ENCODE data around the gene NFATC2. TPM values are rescaled to one million over a fixed set of nuclear protein-coding genes. Genes with fewer than 3 reads are reported as not detected.

Gene NFATC2
- polyA plus RNA-seq, 1 experiment, result 0.21 TPM

DNA sequence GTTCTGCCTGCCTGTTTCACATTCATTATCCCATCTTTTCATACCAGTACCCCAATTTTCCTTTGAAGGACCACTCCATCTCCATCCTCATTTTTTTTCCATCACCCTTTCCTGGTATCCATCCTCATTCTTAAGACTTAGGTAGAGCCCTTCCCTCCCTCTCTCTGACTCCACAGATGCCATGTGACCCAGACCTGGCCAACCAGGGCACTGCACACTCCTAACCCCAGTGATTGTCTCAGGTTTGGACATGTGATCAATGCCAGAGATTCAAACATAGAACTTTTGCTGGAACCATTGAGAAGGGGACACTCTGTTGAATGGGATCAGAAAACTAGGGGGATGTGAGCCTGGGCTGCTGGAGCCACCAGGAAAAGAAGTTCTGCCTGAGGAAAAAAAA is 39.1 kb upstream of the NFATC2 start:
- ChIA-PET CTCF (interaction anchor here (0.9 to 1.7 kb wide), 3 partner anchors 9 to 42 kb away, joined by 3 to 4 read pairs (median 4); no protein-coding TSS in a partner anchor), POLR2A (no interaction called here)
- no peak for DNase-seq (ENCODE audit: low read depth)
- Histone ChIP-seq H3K4me3 (ENCODE audit: low read depth, low read length) (no peak overlapping the region), H3K36me3 (ENCODE audit: control insufficient read depth, insufficient read depth, low read length) (no peaks in the 10 kb centered on the region), H3K27me3 (ENCODE audit: control insufficient read depth, insufficient read depth, low read length) (no peaks in the 10 kb centered on the region)
- TF ChIP-seq, protein P1, sequence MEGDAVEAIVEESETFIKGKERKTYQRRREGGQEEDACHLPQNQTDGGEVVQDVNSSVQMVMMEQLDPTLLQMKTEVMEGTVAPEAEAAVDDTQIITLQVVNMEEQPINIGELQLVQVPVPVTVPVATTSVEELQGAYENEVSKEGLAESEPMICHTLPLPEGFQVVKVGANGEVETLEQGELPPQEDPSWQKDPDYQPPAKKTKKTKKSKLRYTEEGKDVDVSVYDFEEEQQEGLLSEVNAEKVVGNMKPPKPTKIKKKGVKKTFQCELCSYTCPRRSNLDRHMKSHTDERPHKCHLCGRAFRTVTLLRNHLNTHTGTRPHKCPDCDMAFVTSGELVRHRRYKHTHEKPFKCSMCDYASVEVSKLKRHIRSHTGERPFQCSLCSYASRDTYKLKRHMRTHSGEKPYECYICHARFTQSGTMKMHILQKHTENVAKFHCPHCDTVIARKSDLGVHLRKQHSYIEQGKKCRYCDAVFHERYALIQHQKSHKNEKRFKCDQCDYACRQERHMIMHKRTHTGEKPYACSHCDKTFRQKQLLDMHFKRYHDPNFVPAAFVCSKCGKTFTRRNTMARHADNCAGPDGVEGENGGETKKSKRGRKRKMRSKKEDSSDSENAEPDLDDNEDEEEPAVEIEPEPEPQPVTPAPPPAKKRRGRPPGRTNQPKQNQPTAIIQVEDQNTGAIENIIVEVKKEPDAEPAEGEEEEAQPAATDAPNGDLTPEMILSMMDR (IDR thresholded peaks at IDR 0.05; ENCODE audit: insufficient read depth, low read depth, low read length), result no peak

DNA sequence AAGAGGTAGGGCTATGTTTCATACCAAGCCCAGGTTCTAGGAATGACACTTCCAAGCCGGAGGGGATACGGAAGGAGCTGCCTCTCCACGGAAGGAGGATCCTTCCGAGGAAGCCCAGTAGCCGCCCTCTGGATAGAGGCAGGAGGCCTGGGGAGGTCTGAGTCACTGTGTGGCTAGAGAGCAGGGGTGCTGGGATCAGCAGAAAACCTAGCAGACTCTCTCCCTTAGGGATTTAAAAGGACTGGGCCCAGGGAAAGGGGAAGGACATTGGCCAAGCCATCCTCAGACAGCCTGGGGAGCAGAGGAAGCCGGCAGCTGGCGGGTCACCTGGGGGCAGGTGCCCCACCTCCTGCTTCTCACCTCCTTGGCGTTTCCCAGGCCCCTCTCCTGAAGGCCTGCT is 36.6 kb upstream of the NFATC2 start:
- TF ChIP-seq, protein P1 (IDR thresholded peaks at IDR 0.05; ENCODE audit: insufficient read depth, low read depth, low read length), result no peak
- ChIA-PET CTCF (interaction anchor here (0.7 to 1.4 kb wide), 4 partner anchors 12 to 206 kb away, joined by 3 to 4 read pairs (median 3); no protein-coding TSS in a partner anchor), POLR2A (no interaction called here)
- H3K27me3 ChIP-seq (ENCODE audit: control insufficient read depth, insufficient read depth, low read length), result no peaks in the 10 kb centered on the region
- DNase-seq (ENCODE audit: low read depth), result no peak
- no peaks in the 10 kb centered on the region for H3K36me3 ChIP-seq (ENCODE audit: control insufficient read depth, insufficient read depth, low read length)
- no peak overlapping the region for H3K4me3 ChIP-seq (ENCODE audit: low read depth, low read length)

- TF ChIP-seq, protein P1 (IDR thresholded peaks at IDR 0.05; ENCODE audit: insufficient read depth, low read depth, low read length), result no peak
- no peak for DNase-seq (ENCODE audit: low read depth)
- ChIA-PET CTCF (no interaction called here), POLR2A (no interaction called here)
- Histone ChIP-seq H3K36me3 (ENCODE audit: control insufficient read depth, insufficient read depth, low read length) (no peaks in the 10 kb centered on the region), H3K27me3 (ENCODE audit: control insufficient read depth, insufficient read depth, low read length) (no peaks in the 10 kb centered on the region), H3K4me3 (ENCODE audit: low read depth, low read length) (no peak overlapping the region)
Observed at GRCh38 chr20:51578145-51578459, 35.6 kb upstream of the NFATC2 start.

- Histone ChIP-seq H3K36me3 (ENCODE audit: control insufficient read depth, insufficient read depth, low read length) (no peaks in the 10 kb centered on the region), H3K4me3 (ENCODE audit: low read depth, low read length) (no peak overlapping the region), H3K27me3 (ENCODE audit: control insufficient read depth, insufficient read depth, low read length) (no peaks in the 10 kb centered on the region)
- ChIA-PET POLR2A (no interaction called here), CTCF (no interaction called here)
- DNase-seq (ENCODE audit: low read depth), result no peak
- TF ChIP-seq, protein P1 (IDR thresholded peaks at IDR 0.05; ENCODE audit: insufficient read depth, low read depth, low read length), result no peak
Observed at GRCh38 chr20:51577432-51578144, 35.1 kb upstream of the NFATC2 start.

- no peaks in the 10 kb centered on the region for H3K27me3 ChIP-seq (ENCODE audit: control insufficient read depth, insufficient read depth, low read length)
- TF ChIP-seq, protein P1 (IDR thresholded peaks at IDR 0.05; ENCODE audit: insufficient read depth, low read depth, low read length), result no peak
- H3K4me3 ChIP-seq (ENCODE audit: low read depth, low read length), result no peak overlapping the region
- H3K36me3 ChIP-seq (ENCODE audit: control insufficient read depth, insufficient read depth, low read length), result no peaks in the 10 kb centered on the region
- CTCF ChIA-PET, result interaction anchor here (0.9 to 1.2 kb wide), 2 partner anchors 9 to 22 kb away, joined by 3 read pairs; no protein-coding TSS in a partner anchor
- no peak for DNase-seq (ENCODE audit: low read depth)
- POLR2A ChIA-PET, result no interaction called here
Observed at GRCh38 chr20:51575486-51575885, 33.0 kb upstream of the NFATC2 start.
